GM12878 (cell line): Measurements from ENCODE around the gene TBC1D5. TPM values are rescaled to one million over a fixed set of nuclear protein-coding genes. Genes with fewer than 3 reads are reported as not detected.

ENCODE experiments used
- ATAC-seq: fragments of 200-7000 bp; cut with Tn5 transposase; 3 replicates; pipeline ENCODE4 v1.9.1; 2020; ENCODE audit warnings: mild to moderate bottlenecking, moderate library complexity
- BruUV-seq: library from RNA; stranded (reverse); fragments of 400-500 nt; replicated peaks from 2 replicates; lab custom pipeline; 2021; lab: Mats Ljungman, UMichigan
- CTCF ChIA-PET: fragments of 300-600 bp; sonication (Branson Sonifier 250); formaldehyde crosslinking; extraction: SDS; loops from one replicate; lab custom pipeline; 2021; ENCODE audit warnings: inconsistent platforms; lab: Yijun Ruan, JAX
- POLR2A ChIA-PET: fragments of 350-600 bp; formaldehyde crosslinking; extraction: SDS; loops from one replicate; lab custom pipeline; 2021; ENCODE audit warnings: inconsistent platforms; lab: Charles Lee
- RAD21 ChIA-PET: fragments of 300-600 bp; sonication (Branson Sonifier 250); formaldehyde crosslinking; loops from one replicate; lab custom pipeline; 2023; ENCODE audit warnings: antibody characterized with exemption; ENCODE audit not compliant: unreplicated experiment; lab: Charles Lee
- SMC1A ChIA-PET: fragments of 300-600 bp; sonication (Branson Sonifier 250); formaldehyde crosslinking; loops from one replicate; lab custom pipeline; 2023; ENCODE audit not compliant: unreplicated experiment, uncharacterized antibody; lab: Charles Lee
- DNase-seq: peaks from one replicate; pipeline ENCODE4 v3.0.0-alpha.2; 2011; ENCODE audit warnings: low read depth, low spot score
- FAIRE-seq: peaks from 3 replicates; lab custom pipeline; 2011; peaks lifted over from hg19 to GRCh38; lab: Jason Lieb, UNC
- H2AFZ ChIP-seq: 2 replicates; pipeline ENCODE4 v1.6.0; 2011; ENCODE audit warnings: low read depth, low read length, control low read depth; ENCODE audit not compliant: control insufficient read depth
- H3K27ac ChIP-seq: 2 replicates; pipeline ENCODE4 v1.5.1; 2011; ENCODE audit warnings: control low read depth; ENCODE audit not compliant: control insufficient read depth, insufficient read depth
- H3K27me3 ChIP-seq, 2 experiments: replicated peaks in 1 of 2; 2 replicates each; pipeline versions ENCODE4 v1.6.0 to v1.6.1; 2011; ENCODE audit warnings: low read length in 1 of 2; ENCODE audit not compliant: control insufficient read depth in 2 of 2, insufficient read depth in 2 of 2
- H3K36me3 ChIP-seq, 2 experiments: 2 replicates each; pipeline ENCODE4 v1.5.1; 2011; ENCODE audit warnings: low read length in 1 of 2; ENCODE audit not compliant: control insufficient read depth in 2 of 2, insufficient read depth in 2 of 2
- H3K4me1 ChIP-seq: 2 replicates; pipeline ENCODE4 v1.6.1; 2011; ENCODE audit warnings: mild to moderate bottlenecking, low read length, moderate library complexity, mixed read lengths; ENCODE audit not compliant: control insufficient read depth, insufficient read depth
- H3K4me2 ChIP-seq: 2 replicates; pipeline ENCODE4 v1.6.0; 2011; ENCODE audit warnings: control low read depth; ENCODE audit not compliant: control insufficient read depth, insufficient read depth
- H3K4me3 ChIP-seq: fragments of 200-600 bp; sonication (generic); 2 replicates; pipeline ENCODE4 v1.5.1; 2016
- H3K79me2 ChIP-seq: 2 replicates; pipeline ENCODE4 v1.6.0; 2011; ENCODE audit warnings: low read length; ENCODE audit not compliant: control insufficient read depth, insufficient read depth
- H3K9ac ChIP-seq: 2 replicates; pipeline ENCODE4 v1.8.0; 2011; ENCODE audit warnings: low read length, control low read depth, mixed read lengths; ENCODE audit not compliant: control insufficient read depth, insufficient read depth
- H3K9me3 ChIP-seq: replicated peaks from 3 replicates; pipeline ENCODE4 v1.5.1; 2011; ENCODE audit warnings: mild to moderate bottlenecking, low read length; ENCODE audit not compliant: control insufficient read depth, insufficient read depth
- H4K20me1 ChIP-seq: 2 replicates; pipeline ENCODE4 v1.6.0; 2011; ENCODE audit not compliant: control insufficient read depth, insufficient read depth
- ASH2L ChIP-seq: fragments of 300-600, 200-600 bp; sonication (generic); IDR thresholded peaks from 2 replicates; pipeline ENCODE4 v1.6.1; 2017; ENCODE audit warnings: low read depth, mild to moderate bottlenecking, borderline replicate concordance
- BMI1 ChIP-seq: fragments of 450-650 bp; IDR thresholded peaks from 2 replicates; pipeline ENCODE4 v1.6.1; 2016; ENCODE audit warnings: mild to moderate bottlenecking, moderate library complexity, borderline replicate concordance
- CHD4 ChIP-seq: fragments of 200-600 bp; sonication (generic); IDR thresholded peaks from 2 replicates; pipeline ENCODE4 v1.6.1; 2016; ENCODE audit warnings: mild to moderate bottlenecking
- EED ChIP-seq: sonication (generic); IDR thresholded peaks from 2 replicates; pipeline ENCODE4 v1.6.1; 2016; ENCODE audit warnings: antibody characterized with exemption, low read depth
- ETV6 ChIP-seq, 2 experiments: fragments of 450-650 bp in 1 of 2; IDR thresholded peaks in 1 of 2; conservative IDR thresholded peaks in 1 of 2; 2 replicates each; pipeline ENCODE4 v1.6.1; 2014; ENCODE audit warnings: antibody characterized with exemption in 1 of 2, borderline replicate concordance in 1 of 2, low read depth in 1 of 2, mild to moderate bottlenecking in 1 of 2, moderate library complexity in 1 of 2
- IRF3 ChIP-seq: fragments of 450-650 bp; IDR thresholded peaks from 2 replicates; pipeline ENCODE4 v1.6.1; 2014; ENCODE audit warnings: mild to moderate bottlenecking
- IRF4 ChIP-seq: IDR thresholded peaks from 2 replicates; pipeline ENCODE4 v1.6.1; 2011; ENCODE audit warnings: low read depth, low read length
- NFXL1 ChIP-seq: fragments of 450-650 bp; IDR thresholded peaks from 2 replicates; pipeline ENCODE4 v1.6.1; 2017; ENCODE audit warnings: antibody characterized with exemption, mild to moderate bottlenecking, borderline replicate concordance
- NFYB ChIP-seq: IDR thresholded peaks from 2 replicates; pipeline ENCODE4 v1.6.1; 2011; ENCODE audit warnings: low read depth, mild to moderate bottlenecking, low read length, improper control_type of control experiment, moderate library complexity; ENCODE audit not compliant: insufficient read depth
- POLR2AphosphoS5 ChIP-seq: IDR thresholded peaks from 2 replicates; pipeline ENCODE4 v1.6.1; 2011; ENCODE audit warnings: mild to moderate bottlenecking, low read length, inconsistent platforms
- SMAD1 ChIP-seq: fragments of 450-650 bp; IDR thresholded peaks from 2 replicates; pipeline ENCODE4 v1.6.1; 2018; ENCODE audit warnings: mild to moderate bottlenecking, low read depth; ENCODE audit not compliant: partially characterized antibody
- SMAD5 ChIP-seq: IDR thresholded peaks from 2 replicates; pipeline ENCODE4 v1.6.1; 2016; ENCODE audit warnings: antibody characterized with exemption, low read depth
- SMARCA5 ChIP-seq: fragments of 450-650 bp; IDR thresholded peaks from 2 replicates; pipeline ENCODE4 v1.6.1; 2017; ENCODE audit warnings: mild to moderate bottlenecking
- SP1 ChIP-seq: IDR thresholded peaks from one replicate; pipeline ENCODE4 v1.6.1; 2011; ENCODE audit warnings: low read depth, low read length
- SUPT20H ChIP-seq: IDR thresholded peaks from 2 replicates; pipeline ENCODE4 v1.6.1; 2011; ENCODE audit warnings: low read depth, mild to moderate bottlenecking, low read length, moderate library complexity, borderline replicate concordance; ENCODE audit not compliant: control insufficient read depth
- TCF3 ChIP-seq: IDR thresholded peaks from 2 replicates; pipeline ENCODE4 v1.6.1; 2012; ENCODE audit warnings: low read depth, mild to moderate bottlenecking, low read length, borderline replicate concordance; ENCODE audit not compliant: insufficient read depth
- WGBS: methylation state at CpG from one replicate; pipeline ENCODE4 v1.1.6; 2016; ENCODE audit warnings: low lambda C conversion rate; ENCODE audit not compliant: insufficient replicate concordance, insufficient coverage; ENCODE audit errors: missing lambda C conversion rate; 5-methylcytosine and 5-hydroxymethylcytosine counted together
- in situ Hi-C: fragments of 300-500 bp; cut with MboI; formaldehyde crosslinking; loops from 9 replicates; pipeline ENCODE4 v1.14.3; 2018; ENCODE audit warnings: mixed read lengths
- intact Hi-C: fragments of 100-400 bp; cut with micrococcal nuclease; formaldehyde crosslinking; loops from one replicate; pipeline ENCODE4 v1.14.2; 2022; ENCODE audit not compliant: unreplicated experiment
- polyA plus RNA-seq, 11 experiments: library from polyadenylated mRNA; depleted of rRNA in 4 of 11; unstranded in 6 of 11; stranded (reverse) in 5 of 11; fragments of >200 nt; fragmentation: Nextera tagmentation in 4 of 11; fragmentation: Illumina TruSeq in 1 of 11; extraction: Ambion mirVana in 4 of 11; extraction: Trizol in 1 of 11; gene quantifications; 1 replicate in 1 of 11; 2 replicates in 10 of 11; pipeline versions ENCODE4 v1.2.1 to v1.2.3, GENCODE V29; 2011 to 2016; ENCODE audit warnings: inconsistent platforms in 2 of 11, missing spikeins in 2 of 11, low read depth in 1 of 11
- total RNA-seq, 4 experiments: library from RNA; depleted of rRNA in 3 of 4; stranded (reverse); fragments of >200 nt in 3 of 4; fragmentation: Illumina TruSeq in 1 of 4; extraction: Trizol in 1 of 4; gene quantifications; 2 replicates each; pipeline versions ENCODE4 v1.2.1 to v1.2.3, GENCODE V29; 2013 to 2021

TBC1D5 gene
- total and polyA plus RNA-seq, 10 of the 15 experiments (the other 5 are each of a cell fraction or from before 2014, with no cell fraction given) = 5.5 to 61.0 (median 43.8) TPM

- no peaks in the 10 kb centered on the region for H3K4me1 ChIP-seq
- H3K9me3 ChIP-seq = no peaks in the 10 kb centered on the region; the same call in 2 of the 3 replicates
- no peak overlapping the region for H2AFZ ChIP-seq
- ChIA-PET POLR2A (no interaction called here), SMC1A (interaction anchor here (0.6 to 2.3 kb wide), 4 partner anchors 8 to 167 kb away, joined by 3 to 8 read pairs (median 6); no protein-coding TSS in a partner anchor), RAD21 (interaction anchor here (1.3 kb wide), 1 partner anchor 8 kb away, joined by 4 read pairs; no protein-coding TSS in a partner anchor), CTCF (interaction anchor here (1.0 to 1.7 kb wide), 3 partner anchors 13 to 24 kb away, joined by 3 to 4 read pairs (median 4); no protein-coding TSS in a partner anchor)
- in situ Hi-C loops (loop anchor here (25.0 kb wide), 1 partner anchor 932 kb away; no protein-coding TSS in a partner anchor), intact Hi-C loops (no loop called here)
- no peak overlapping the region for H3K27ac ChIP-seq
- no peak for ATAC-seq
- no peaks in the 10 kb centered on the region for H4K20me1 ChIP-seq
- TF ChIP-seq SMAD1 (no peak), SUPT20H (no peak), ETV6 (conservative IDR thresholded peaks at IDR 0.05 in 1 of 2, IDR thresholded peaks at IDR 0.05 in 1 of 2; ENCODE audit: borderline replicate concordance in 1 of 2, low read depth in 1 of 2) (no peak), CHD4 (no peak), POLR2AphosphoS5 (no peak), ASH2L (no peak)
- no peaks in the 10 kb centered on the region for H3K79me2 ChIP-seq
- no peak for DNase-seq
- no peak overlapping the region for H3K4me2 ChIP-seq
- no peak overlapping the region for H3K4me3 ChIP-seq
- FAIRE-seq = no peak
- no TSS peak for BruUV-seq
- WGBS = 98% methylated on average over 2 of the region's 2 CpGs
- no peaks in the 10 kb centered on the region for H3K27me3 ChIP-seq
- no peak overlapping the region for H3K9ac ChIP-seq
- no peaks in the 10 kb centered on the region for H3K36me3 ChIP-seq
These were observed 522.8 kb downstream of the TBC1D5 start for GRCh38 chr3:17219593-17219992.

- no peaks in the 10 kb centered on the region for H3K27me3 ChIP-seq
- no peaks in the 10 kb centered on the region for H3K79me2 ChIP-seq
- FAIRE-seq (peak; percentile 31), ATAC-seq (no peak), DNase-seq (no peak)
- H3K4me2 ChIP-seq = no peak overlapping the region
- ChIA-PET SMC1A (interaction anchor here (1.0 to 2.3 kb wide), 4 partner anchors 11 to 39 kb away, joined by 4 to 9 read pairs (median 7); no protein-coding TSS in a partner anchor), CTCF (interaction anchor here (1.7 to 1.9 kb wide), 2 partner anchors 11 to 23 kb away, joined by 4 to 5 read pairs; no protein-coding TSS in a partner anchor), RAD21 (no interaction called here), POLR2A (no interaction called here)
- in situ Hi-C loops (loop anchor here (25.0 kb wide), 1 partner anchor 931 kb away; no protein-coding TSS in a partner anchor), intact Hi-C loops (no loop called here)
- no peak overlapping the region for H3K4me3 ChIP-seq
- no TSS peak for BruUV-seq
- 62% methylated on average over 1 of the region's 1 CpG for WGBS
- no peak overlapping the region for H3K27ac ChIP-seq
- no peak overlapping the region for H2AFZ ChIP-seq
- no peaks in the 10 kb centered on the region for H4K20me1 ChIP-seq
- no peaks in the 10 kb centered on the region for H3K36me3 ChIP-seq
- H3K9me3 ChIP-seq = no peaks in the 10 kb centered on the region; the same call in 2 of the 3 replicates
- no peak overlapping the region for H3K9ac ChIP-seq
- H3K4me1 ChIP-seq = no peaks in the 10 kb centered on the region
- TF ChIP-seq ETV6 (conservative IDR thresholded peaks at IDR 0.05 in 1 of 2, IDR thresholded peaks at IDR 0.05 in 1 of 2; ENCODE audit: borderline replicate concordance in 1 of 2, low read depth in 1 of 2) = no peak
- TF ChIP-seq SP1 = no peak
- no peak for TF ChIP-seq IRF3
- no peak for TF ChIP-seq SMARCA5
- TF ChIP-seq SMAD1 = no peak
- TF ChIP-seq EED = no peak
- no peak for TF ChIP-seq TCF3
- TF ChIP-seq SMAD5 = no peak
- TF ChIP-seq NFYB = no peak
- TF ChIP-seq BMI1 = no peak
- TF ChIP-seq IRF4 = no peak
- TF ChIP-seq NFXL1 = no peak
These were observed 523.8 kb downstream of the TBC1D5 start for GRCh38 chr3:17218587-17218986.
